DND-41 (cell line): ENCODE results near the gene GBP3.

ENCODE experiments used
- EZH2 ChIP-seq: IDR thresholded peaks from 3 replicates; pipeline ENCODE4 v1.6.1; 2012; ENCODE audit warnings: borderline replicate concordance, low read depth, mild to moderate bottlenecking, moderate library complexity, low read length, inconsistent platforms; ENCODE audit not compliant: severe bottlenecking
- TF ChIP-seq, protein P1 (sequence below): IDR thresholded peaks from 2 replicates; pipeline ENCODE4 v1.5.1; 2012; ENCODE audit warnings: borderline replicate concordance, low read length, moderate library complexity, mild to moderate bottlenecking; ENCODE audit not compliant: poor library complexity, severe bottlenecking; ENCODE audit errors: extremely low read depth

- TF ChIP-seq, protein P1, sequence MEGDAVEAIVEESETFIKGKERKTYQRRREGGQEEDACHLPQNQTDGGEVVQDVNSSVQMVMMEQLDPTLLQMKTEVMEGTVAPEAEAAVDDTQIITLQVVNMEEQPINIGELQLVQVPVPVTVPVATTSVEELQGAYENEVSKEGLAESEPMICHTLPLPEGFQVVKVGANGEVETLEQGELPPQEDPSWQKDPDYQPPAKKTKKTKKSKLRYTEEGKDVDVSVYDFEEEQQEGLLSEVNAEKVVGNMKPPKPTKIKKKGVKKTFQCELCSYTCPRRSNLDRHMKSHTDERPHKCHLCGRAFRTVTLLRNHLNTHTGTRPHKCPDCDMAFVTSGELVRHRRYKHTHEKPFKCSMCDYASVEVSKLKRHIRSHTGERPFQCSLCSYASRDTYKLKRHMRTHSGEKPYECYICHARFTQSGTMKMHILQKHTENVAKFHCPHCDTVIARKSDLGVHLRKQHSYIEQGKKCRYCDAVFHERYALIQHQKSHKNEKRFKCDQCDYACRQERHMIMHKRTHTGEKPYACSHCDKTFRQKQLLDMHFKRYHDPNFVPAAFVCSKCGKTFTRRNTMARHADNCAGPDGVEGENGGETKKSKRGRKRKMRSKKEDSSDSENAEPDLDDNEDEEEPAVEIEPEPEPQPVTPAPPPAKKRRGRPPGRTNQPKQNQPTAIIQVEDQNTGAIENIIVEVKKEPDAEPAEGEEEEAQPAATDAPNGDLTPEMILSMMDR = no peak
- no peak for TF ChIP-seq EZH2
Observed at GRCh38 chr1:88980870-88981269, 41.8 kb downstream of the GBP3 start.
